Lower leg skin (tissue), 3 donors: Measurements from ENCODE around the gene FCN2.

Source experiments
- CTCF ChIP-seq, 3 donors: fragments of 450-650 bp; IDR thresholded peaks; one replicate each; pipeline ENCODE4 v1.5.1; 2016; ENCODE audit warnings: antibody characterized with exemption in 3 of 3, mild to moderate bottlenecking in 3 of 3, moderate library complexity in 2 of 3
- POLR2A ChIP-seq, 2 donors: fragments of 450-650 bp; IDR thresholded peaks; one replicate each; pipeline ENCODE4 v1.6.1; 2016 to 2017; ENCODE audit warnings: antibody characterized with exemption in 2 of 2, mild to moderate bottlenecking in 1 of 2, moderate library complexity in 1 of 2

GRCh38 chr9:134830926-134831720 is 49.5 kb upstream of the FCN2 start:
- no peak for TF ChIP-seq CTCF (IDR thresholded peaks at IDR 0.05)
- TF ChIP-seq POLR2A (IDR thresholded peaks at IDR 0.05), result no peak
